ENCODE data around the gene MICU1.
A peak's percentile ranks its signal among the peaks of the same experiment; 100 is the strongest.

Gene MICU1

DNA sequence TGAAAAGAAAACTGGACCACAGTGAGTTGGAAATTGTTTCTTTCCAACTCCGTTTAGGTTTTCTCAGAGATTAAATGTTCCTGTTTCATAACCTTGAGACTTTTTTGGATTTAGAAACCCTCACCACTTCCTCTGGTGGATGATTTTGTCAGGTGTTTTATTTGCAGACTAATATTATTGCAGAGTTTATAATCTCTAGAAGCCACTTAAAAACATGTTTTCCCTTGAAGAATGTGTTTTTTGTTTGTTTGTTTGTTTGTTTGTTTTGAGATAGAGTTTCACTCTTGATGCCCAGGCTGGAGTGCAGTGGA lies 520 bp upstream of the MICU1 start:
- no peak for DNase-seq

DNA sequence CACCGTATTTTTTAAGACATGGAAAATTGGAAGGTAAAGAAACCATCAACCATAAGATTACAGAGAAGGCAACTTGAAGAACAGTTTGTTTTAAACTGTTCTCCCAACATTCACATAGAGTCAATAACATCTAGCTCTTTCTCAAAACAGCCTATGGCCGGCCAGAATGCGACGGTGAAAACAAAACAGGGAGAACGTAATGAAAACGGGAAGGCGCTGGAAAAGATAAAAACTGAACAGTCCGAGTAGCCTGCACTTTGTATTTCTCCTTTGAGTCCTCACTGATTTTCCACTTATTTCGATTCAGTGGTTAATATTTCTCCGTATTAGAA lies 637 bp downstream of the MICU1 start:
- DNase-seq: no peak

DNA sequence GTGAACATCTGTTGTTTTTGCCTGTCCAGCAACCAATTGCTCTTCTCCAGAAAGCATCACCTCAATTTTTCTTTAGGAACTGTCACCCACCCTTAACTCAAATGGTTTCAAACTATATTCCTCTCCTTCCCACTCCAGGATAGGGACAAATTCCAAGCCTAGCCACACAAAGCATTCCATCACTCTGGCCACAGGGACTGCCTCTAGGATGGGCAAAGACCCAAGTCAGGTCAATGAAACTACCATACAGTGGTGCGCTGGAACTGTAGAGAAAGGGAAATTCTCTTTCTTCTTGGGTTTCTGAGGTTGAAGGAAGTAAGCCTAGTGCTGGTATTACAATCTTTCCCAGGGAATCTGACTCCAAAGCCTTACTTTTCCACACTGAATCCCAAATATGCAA lies 3.6 kb downstream of the MICU1 start:
- no peak for DNase-seq

DNA sequence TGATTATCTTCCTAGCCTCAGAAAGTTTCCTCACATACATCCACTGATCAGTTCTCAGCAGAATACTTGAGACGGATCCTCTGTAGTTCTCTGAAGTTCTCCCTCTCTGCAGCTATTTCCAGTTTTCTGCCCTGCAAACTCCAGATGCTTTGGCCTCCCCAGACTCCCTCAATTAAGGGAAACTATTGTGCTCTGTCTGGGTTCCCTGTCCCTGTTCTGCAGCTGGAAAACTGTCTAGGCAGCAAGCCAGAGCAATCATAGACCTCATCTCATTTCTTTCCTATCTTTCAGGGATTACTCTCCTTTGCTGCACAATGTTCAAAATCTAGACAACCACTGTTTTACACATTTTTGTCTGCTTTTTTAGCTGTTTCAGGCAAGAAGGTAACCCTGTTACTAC lies 9.2 kb downstream of the MICU1 start:
- peak; percentile 9 for DNase-seq

DNA sequence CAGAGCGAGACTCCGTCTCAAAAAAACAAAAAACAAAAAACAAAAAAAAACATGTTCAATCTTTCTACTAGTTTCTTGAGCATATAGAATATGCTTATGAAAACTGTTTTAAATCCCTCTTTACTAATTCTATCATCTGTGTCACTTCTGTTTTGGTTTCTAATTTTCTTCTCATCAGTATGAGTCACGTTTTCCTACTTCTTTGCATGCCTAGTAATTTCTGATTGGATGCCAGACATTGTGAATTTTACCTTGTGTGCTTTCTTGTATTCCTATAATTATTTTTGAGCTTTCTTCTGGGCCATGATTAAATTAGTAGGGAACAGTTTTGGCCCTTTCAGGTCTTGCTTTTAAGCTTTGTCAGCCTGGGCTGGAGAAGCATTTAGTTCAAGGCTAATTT lies 9.9 kb downstream of the MICU1 start:
- DNase-seq: no peak

DNA sequence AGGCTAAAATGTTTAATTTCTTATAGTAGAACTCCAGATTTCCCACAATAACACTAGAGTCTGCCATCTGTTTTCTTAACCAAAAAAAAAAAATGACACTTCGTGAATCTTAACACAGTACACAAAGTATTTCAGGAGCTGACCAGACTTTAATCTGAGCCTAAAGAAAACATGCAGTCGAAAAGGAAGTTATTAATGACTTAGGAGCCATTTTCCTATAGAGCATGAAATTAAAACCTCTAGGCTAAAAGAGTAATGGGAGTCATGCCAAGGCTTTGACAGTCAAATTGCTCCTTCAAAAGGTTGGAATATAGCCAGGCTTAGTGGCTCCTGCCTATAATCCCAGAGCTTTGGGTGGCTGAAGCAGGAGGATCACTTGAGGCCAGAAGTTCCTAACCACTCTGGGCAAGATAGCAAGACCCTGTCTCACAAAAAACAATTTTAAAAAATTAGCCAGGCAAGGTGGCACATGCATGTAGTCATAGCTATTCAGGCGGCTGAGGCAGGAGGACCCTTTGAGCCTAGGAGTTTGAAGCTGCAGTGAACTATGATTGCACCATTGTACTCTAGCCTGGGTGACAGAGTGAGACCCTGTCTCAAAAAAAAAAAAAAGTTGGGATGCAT lies 13.6 kb downstream of the MICU1 start:
- DNase-seq: peak; percentile 95

DNA sequence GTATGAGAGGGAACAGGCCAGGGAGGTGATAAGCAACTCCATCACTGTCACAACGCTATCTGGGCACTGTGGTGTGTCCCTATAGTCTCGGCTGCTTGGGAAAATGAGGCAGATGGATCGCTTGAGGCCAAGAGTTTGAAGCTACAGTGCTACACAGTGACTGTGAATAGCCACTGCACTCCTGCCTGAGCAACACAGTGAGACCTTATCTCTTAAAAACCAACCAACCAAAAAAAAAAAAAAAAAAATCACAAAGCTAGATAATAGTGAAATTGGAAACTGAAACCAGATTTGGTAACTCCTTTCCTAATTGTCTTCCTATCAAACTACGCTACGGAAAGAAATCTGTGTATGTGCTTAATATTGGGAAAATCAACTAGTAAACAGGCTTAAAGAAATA lies 14.1 kb downstream of the MICU1 start:
- peak; percentile 1 for DNase-seq

DNA sequence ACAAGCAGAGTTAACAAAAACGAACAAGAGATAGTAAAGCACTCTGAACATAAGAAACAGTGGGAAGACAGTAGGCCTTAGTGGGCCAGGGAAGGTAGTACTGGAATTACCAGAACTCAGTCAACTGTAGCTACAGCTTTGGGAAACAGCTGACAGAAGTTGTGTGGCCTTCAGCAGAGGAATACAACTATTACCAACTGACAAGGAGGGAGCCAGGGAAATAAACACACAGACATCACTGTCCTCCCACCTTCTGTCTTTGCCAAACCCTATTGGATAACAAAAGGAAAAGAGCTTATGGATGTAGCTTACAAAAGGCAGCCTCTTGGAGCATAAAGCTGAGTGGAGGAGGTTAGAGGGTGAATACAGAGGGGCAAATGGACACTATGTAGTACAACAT lies 15.4 kb downstream of the MICU1 start:
- no peak for DNase-seq

DNA sequence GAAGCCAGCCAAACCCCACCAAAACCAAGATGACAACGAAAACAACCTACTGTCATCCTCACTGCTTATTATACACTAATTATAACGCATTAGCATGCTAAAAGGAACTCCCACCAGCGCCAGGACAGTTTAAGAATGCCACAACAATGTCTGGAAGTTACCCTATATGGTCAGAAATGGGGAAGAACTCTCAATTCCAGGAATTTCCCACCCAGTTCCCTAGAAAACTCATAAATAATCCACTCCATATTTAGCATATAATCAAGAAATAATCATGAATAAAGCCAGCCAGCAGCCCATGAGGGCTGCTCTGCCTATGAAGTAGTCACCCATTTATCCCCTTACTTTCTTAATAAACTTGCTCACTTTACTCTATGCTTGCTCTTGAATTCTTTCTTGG lies 20.8 kb downstream of the MICU1 start:
- DNase-seq: no peak

DNA sequence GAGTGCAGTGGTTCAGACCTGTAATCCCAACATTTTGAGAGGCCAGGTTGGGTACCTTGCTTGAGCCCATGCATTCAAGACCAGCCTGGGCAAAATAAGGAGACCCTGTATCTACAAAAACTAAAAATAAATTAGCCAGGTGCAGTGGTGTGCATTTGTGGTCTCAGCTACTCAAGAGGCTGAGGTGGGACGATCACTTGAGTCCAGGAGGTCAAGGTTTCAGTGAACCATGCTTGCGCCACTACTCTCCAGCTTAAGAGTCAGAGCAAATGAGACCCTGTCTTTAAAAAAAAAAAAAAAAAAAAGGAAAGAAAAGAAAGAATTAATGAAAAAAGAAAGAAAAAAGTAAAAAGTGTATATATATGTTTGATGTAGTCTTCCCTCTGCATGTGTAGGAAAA lies 24.7 kb downstream of the MICU1 start:
- DNase-seq: no peak

DNA sequence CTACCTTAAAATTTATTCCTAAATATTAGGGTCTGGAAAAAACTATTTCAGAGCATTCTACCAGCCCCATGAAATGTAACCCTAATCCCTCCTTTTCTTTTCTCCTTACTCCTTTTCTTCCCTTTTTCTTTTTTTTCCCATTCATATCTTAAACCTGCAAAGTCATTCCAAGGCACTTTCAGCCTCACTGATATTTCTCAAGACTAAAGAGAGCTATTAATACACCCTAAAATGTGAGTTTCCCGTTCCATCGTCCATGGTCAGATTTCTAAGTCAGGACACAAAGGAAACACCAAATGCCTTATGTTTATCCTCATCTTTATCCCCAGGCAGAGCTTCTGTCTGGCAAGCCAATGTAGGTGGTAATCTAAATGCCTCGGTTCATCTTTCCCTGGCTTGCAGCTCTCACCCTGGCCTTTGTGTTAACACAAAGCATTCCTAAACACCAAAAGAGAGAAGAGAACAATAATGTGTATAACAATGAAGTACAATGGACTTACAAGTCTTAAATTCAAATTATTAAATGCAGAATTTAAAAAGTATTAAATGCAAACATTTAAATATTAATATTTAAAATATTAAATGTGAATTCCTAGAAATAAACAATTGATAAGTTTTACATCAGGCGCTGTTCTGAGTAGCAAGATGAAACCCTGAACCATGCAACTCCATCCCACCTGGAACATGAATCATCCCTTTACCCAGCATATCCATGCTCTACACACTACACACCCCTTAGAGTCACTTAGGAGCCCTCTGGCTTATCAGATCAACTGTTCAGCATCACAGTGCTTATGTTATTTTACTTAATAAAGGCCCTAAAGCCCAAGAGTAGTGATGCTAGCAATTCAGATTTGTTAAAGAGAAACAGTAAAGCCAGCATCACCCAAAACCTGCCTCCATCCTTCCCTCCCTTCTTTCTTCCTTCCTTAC lies 26.8 kb downstream of the MICU1 start:
- no peak for DNase-seq

DNA sequence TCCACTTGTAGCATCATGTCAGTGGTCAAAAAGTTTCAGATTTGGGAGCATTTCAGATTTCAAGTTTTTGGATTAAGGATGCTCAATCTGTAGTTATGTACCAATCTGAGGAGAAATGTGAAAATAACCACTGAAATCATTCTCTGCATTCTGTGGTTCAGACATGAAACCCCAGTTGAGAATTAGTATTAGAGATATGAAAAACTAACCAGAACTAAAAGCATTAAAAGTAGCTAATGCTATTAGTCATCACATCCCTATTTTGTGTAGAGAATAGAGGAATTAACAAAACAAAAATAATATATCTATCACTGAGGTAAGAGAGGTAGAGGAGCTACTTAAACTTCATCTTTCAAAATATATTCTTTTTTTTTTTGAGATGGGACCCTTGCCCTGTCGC lies 28.0 kb downstream of the MICU1 start:
- DNase-seq: no peak

DNA sequence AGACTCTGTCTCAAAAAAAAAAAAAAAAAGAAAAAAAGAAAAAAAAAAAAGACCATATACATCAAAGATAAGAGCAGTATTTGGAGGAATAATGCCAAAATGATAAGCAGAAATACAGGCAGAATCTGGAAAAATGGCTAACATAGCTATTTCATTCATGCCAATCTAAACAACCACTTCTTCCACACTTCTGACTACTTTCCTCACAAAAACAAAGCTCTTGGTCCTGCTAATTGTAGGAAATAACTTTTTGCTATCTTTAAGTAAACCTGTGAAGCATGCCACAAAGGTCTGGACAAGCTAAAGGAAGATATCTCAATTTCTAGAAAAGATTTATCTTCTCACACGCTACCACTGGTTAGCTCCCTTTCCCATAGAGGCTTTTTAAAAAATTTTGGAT lies 30.4 kb downstream of the MICU1 start:
- DNase-seq: no peak

DNA sequence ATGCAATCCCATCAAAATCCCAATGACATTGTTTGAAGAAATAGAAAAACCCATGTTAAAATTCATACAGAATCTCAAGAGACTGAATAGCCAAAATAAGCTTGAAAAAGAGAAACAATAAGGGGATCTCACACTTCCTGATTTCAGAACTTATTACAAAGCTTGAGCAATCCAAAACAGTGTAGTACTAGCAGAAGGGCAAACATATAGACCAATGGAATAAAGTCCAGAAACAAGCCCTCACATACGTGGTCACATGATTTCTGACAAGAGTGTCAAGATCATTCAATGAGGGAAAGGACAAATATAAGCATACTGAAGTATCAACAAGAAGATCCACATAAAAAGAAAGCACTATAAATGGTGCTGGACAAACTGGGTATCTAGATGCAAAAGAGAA lies 31.9 kb downstream of the MICU1 start:
- no peak for DNase-seq

DNA sequence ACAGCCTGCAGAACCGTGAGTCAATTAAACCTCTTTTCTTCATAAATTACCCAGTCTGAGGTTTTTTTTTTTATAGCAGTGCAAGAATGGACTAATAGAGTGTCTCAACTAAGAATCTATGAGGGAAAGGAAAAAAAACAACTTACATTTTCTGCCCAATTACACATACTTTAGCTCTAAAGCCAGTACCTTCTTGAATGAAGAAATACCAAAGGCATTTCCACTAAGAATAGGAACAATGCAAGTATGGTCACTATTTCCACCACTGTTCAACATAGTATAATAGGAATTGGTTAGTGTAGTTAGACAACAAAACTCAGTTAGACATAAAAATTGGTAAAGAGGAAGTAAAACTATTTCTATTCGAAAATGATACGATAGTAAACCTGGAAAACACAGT lies 37.6 kb downstream of the MICU1 start:
- no peak for DNase-seq

DNA sequence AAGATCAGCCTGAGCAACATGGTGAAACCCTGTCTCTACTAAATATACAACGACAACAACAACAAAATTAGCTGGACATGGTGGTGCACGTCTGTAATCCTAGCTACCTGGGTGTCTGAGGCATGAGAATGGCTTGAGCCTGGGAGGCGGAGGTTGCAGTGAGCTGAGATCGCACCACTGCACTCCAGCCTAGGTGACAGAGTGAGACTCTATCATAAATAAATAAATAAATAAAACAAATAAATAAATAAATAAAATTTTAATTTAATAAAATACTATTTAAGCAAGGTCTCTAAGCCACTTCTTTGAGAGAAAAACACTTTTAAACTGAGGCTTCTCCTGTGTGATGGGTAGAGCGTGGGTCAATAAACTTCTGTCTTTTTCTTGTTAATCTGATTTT lies 38.3 kb downstream of the MICU1 start:
- no peak for DNase-seq

DNA sequence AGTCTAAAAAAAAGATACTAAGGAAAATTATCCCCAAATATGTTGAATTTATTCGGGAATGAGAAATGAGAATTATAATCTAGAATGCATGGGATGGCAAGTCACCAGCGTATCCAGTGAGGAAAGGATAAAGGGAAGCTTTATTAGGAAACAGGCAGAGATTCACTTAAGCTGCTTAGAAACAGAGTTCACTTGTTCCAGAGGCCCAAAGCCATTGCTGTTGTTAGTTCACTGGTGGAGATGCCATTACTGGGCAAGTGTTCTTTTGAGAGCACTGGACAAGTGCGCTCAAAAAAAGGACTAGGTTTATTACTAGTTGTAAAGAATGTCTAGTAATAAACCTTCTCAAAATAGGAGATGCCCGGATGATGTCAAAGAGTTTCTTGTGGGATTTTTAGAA lies 51.2 kb downstream of the MICU1 start:
- no peak for DNase-seq

DNA sequence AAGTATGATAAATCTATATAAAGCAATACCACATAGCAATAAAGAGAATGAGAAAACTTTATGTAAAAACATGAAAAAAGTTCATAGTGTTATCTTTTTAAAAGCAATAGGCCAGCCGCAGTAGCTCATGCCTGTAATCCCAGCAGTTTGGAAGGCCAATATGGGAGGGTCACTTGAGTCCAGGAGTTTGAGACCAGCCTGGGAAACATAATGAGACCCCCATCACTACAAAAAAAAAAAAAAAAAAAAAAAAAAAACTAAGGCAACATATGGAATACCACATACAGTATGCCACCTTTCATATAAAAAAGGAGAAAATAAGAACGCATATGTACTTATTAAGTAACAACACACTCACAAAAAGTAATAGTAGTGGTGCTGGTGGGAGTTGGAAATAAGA lies 52.8 kb downstream of the MICU1 start:
- DNase-seq: no peak

DNA sequence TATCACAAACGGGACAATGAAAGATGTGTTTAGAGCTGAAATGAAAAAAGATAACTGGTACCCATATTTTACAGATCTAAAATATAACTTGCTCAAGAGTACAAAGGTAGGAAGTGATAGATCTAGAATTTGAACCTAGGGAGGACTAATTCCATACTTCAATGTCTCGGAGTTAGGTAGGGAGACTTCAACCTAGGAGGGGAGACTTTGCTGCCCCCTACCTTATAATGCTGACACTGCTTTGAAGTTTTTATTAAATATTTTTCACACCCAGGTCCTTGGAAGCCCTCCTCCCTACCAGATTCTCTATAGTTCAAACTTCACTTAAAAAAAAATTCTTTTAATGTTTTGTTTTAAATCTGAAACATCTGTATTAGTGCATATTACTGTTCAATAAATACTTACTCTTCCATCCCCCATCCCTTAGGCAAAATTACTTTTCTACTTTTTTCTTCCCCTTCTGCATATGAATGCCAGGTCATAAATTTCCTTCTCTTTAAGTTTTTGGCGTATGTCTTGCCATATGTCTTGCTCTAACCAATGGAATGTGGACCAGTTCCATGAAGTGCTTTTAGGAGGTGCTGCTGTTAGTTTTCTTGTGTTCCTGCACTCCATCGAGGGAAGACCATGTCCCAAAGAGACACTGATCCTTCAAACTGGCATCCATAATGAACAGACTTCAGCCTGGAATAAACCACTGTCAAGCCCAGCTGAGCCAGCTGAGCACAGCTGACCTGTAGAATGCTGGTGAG lies 57.8 kb downstream of the MICU1 start:
- no peak for DNase-seq

DNA sequence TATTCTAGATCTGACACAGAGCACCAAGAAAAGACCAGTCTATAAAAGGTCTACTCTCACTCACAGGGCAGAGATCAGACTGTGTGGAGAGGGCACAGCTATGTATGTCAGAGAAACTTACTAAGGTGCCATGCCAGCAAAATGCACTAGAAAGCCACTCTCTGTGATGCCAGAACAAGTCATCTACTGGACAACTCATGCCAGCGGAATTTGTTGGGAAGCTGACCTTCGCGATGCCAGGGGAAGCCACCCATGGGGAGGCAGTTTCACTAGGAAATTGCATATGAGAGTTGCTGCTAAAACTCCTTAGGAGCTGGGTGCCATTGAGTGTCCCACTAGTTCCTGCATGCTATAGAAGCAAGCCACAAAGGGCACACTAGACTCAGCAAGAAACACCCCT lies 58.5 kb downstream of the MICU1 start:
- DNase-seq: no peak

DNA sequence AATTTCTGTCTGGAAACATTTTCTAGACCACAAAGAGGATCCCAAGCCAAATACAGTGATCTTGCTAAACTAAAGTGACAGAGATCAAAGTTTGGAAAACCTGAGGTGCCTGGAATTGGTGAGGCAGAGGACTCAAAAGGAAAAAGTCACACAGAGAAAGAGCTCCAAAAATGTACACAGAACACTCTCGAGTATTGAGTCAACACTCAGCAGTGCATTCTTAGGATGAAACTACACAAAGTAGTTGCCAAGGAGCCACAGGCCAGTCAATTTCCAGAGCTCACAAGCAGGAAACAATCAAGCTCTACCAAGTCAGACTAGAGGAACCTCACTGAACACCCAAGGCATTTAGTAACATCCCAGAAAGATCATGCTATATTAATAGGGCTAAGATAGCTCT lies 61.3 kb downstream of the MICU1 start:
- DNase-seq: no peak

DNA sequence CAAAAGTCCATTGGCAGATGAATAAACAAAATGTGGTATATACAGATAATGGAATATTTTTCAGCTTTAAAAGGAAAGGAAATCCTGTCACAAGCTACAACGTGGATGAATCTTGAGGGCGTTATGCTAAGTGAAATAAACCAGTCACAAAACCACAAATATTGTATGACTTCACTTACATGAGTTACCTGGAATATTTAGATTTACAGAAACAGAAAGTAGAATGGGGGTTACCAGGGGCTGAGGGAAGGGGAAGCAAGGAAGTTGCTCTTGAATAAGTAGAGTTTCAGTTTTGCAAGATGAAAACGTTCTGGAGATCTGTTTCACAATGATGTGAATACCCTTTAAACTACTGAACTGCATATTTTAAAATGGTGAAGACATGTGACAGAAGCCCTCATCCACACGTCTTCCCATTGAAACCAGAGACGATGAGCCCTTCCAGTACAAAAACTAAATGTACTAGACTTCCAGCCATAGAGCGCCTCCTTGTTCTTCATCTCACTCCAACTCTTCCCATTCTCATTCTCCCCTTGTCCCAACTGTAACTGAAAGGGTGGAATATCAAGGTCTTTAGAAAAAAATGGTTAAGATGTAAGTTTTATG lies 62.4 kb downstream of the MICU1 start:
- no peak for DNase-seq

DNA sequence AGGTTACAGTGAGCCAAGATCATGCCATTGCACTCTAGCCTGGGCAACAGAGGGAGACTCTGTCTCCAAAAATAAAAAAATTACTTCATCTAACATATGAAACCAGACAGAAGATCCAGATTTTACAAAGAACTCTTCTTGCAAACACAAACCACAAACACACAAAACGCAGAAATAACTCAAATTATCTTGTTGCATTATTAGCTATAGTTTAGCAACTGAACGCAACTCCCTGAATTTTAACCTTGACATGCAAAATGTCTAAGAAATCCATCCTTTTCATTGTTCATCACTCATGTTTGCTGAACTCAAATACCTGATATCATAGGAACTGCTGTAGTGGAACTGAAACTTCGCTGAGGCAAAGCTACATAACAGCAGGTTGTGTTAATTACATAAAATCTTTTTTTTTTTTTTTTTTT lies 64.1 kb downstream of the MICU1 start:
- no peak for DNase-seq

DNA sequence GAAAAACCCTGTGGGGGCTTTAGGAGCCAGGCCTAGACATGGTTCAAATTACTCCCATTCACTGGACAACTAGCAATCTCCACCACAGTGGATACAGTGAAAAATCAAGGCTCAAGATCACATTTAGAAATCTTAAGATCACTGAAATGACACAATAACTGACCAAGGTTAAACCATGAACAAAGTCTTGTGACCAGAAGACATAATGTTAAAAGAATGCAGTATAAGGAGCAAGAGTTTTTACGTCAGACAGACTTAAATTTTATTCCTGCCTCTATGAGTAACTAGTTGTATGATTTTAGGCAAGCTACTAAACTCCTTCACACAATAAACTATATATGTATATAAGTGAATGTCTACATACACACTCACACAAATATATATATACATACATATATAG lies 68.5 kb downstream of the MICU1 start:
- no peak for DNase-seq

Data from NCI-H1105 treated with DMSO at 0.1 percent for 48 hours (cell line).